Thymus (tissue), 11 donors: ENCODE data around the gene PRSS57. TPM values are rescaled to one million over a fixed set of nuclear protein-coding genes. Genes with fewer than 3 reads are reported as not detected.

Experiments
- DNase-seq, 9 donors: peaks; one replicate each; pipeline ENCODE4 v3.0.0-alpha.2; 2013; ENCODE audit warnings: low spot score in 9 of 9, low read depth in 6 of 9, missing footprints in 1 of 9
- H3K27ac ChIP-seq, 2 donors: one replicate each; pipeline ENCODE4 v1.5.1; 2013; ENCODE audit warnings: control low read depth in 1 of 2, low read depth in 1 of 2, low read length in 1 of 2, mild to moderate bottlenecking in 1 of 2, moderate library complexity in 1 of 2
- H3K27me3 ChIP-seq, 2 donors: one replicate each; pipeline ENCODE4 v1.5.1; 2013; ENCODE audit warnings: low read length in 1 of 2; ENCODE audit not compliant: control insufficient read depth in 2 of 2, insufficient read depth in 1 of 2
- H3K36me3 ChIP-seq, 2 donors: one replicate each; pipeline ENCODE4 v1.5.1; 2013; ENCODE audit warnings: low read length in 1 of 2, mild to moderate bottlenecking in 1 of 2, moderate library complexity in 1 of 2; ENCODE audit not compliant: control insufficient read depth in 2 of 2, insufficient read depth in 2 of 2
- H3K4me1 ChIP-seq, 2 donors: one replicate each; pipeline ENCODE4 v1.5.1; 2013; ENCODE audit warnings: low read length in 2 of 2; ENCODE audit not compliant: control insufficient read depth in 2 of 2, insufficient read depth in 2 of 2
- H3K4me3 ChIP-seq, 2 donors: one replicate each; pipeline ENCODE4 v1.5.1; 2013; ENCODE audit warnings: low read length in 2 of 2, control low read depth in 1 of 2, mild to moderate bottlenecking in 1 of 2
- H3K9me3 ChIP-seq, 2 donors: one replicate each; pipeline ENCODE4 v1.5.1; 2013; ENCODE audit warnings: low read length in 1 of 2, mild to moderate bottlenecking in 1 of 2; ENCODE audit not compliant: control insufficient read depth in 2 of 2, insufficient read depth in 1 of 2
- WGBS: extraction: QIAGEN DNeasy Blood & Tissue Kit; methylation state at CpG from one replicate; pipeline ENCODE4 v1.1.7; 2013; 5-methylcytosine and 5-hydroxymethylcytosine counted together
- polyA plus RNA-seq: library from polyadenylated mRNA; stranded (reverse); fragments of 200-250 nt; gene quantifications from one replicate; pipeline ENCODE4 v1.2.3, GENCODE V29; 2013
- total RNA-seq: library from RNA; stranded (reverse); fragments of 120-200 nt; gene quantifications from one replicate; pipeline ENCODE4 v1.2.4, GENCODE V29; 2013
- donor health status: healthy.

PRSS57 gene
- total and polyA plus RNA-seq, 2 donors: 1.1 to 8.5 TPM

- peaks cover 0 to 8% of the 10 kb centered on the region in 2 donors for H3K9me3 ChIP-seq
- H3K4me3 ChIP-seq: no peak overlapping the region
- DNase-seq: no peak
- H3K4me1 ChIP-seq: no peaks in the 10 kb centered on the region
- H3K27me3 ChIP-seq: no peaks in the 10 kb centered on the region
- no peaks in the 10 kb centered on the region for H3K36me3 ChIP-seq
- no peak overlapping the region for H3K27ac ChIP-seq
- 96% methylated on average over 11 of the region's 11 CpGs for WGBS
Measured at GRCh38 chr19:687569-688166, 7.6 kb downstream of the PRSS57 start.

GRCh38 chr19:686589-687297 lies 8.5 kb downstream of the PRSS57 start:
- H3K4me3 ChIP-seq: no peak overlapping the region
- peaks cover 0 to 8% of the 10 kb centered on the region in 2 donors for H3K9me3 ChIP-seq
- 83% methylated on average over 17 of the region's 17 CpGs for WGBS
- H3K4me1 ChIP-seq: peaks cover 0 to under 1% of the 10 kb centered on the region in 2 donors
- no peaks in the 10 kb centered on the region for H3K27me3 ChIP-seq
- no peaks in the 10 kb centered on the region for H3K36me3 ChIP-seq
- no peak overlapping the region for H3K27ac ChIP-seq
- DNase-seq: no peak

GRCh38 chr19:685454-685931 lies 9.8 kb downstream of the PRSS57 start:
- 92% methylated on average over 31 of the region's 31 CpGs for WGBS
- H3K27ac ChIP-seq: no peak overlapping the region
- H3K4me3 ChIP-seq: no peak overlapping the region
- peaks cover 3 to 10% of the 10 kb centered on the region in 2 donors for H3K4me1 ChIP-seq
- H3K9me3 ChIP-seq: peaks cover 0 to 11% of the 10 kb centered on the region in 2 donors
- H3K27me3 ChIP-seq: no peaks in the 10 kb centered on the region
- H3K36me3 ChIP-seq: no peaks in the 10 kb centered on the region
- no peak for DNase-seq

GRCh38 chr19:682678-683320 lies 12.5 kb downstream of the PRSS57 start:
- H3K4me3 ChIP-seq: no peak overlapping the region
- H3K36me3 ChIP-seq: no peaks in the 10 kb centered on the region
- peaks cover 5 to 20% of the 10 kb centered on the region in 2 donors for H3K4me1 ChIP-seq
- peaks cover 0 to 3% of the 10 kb centered on the region in 2 donors for H3K9me3 ChIP-seq
- peaks cover 5 to 20% of the 10 kb centered on the region in 2 donors for H3K27me3 ChIP-seq
- DNase-seq: no peak
- no peak overlapping the region for H3K27ac ChIP-seq
- WGBS: 95% methylated on average over 25 of the region's 25 CpGs

- peaks cover 5 to 20% of the 10 kb centered on the region in 2 donors for H3K4me1 ChIP-seq
- H3K36me3 ChIP-seq: no peaks in the 10 kb centered on the region
- peak overlapping the region in 1 of 2 donors; percentile 71 for H3K4me3 ChIP-seq
- H3K27me3 ChIP-seq: peaks cover 17 to 34% of the 10 kb centered on the region in 2 donors
- peak overlapping the region in 1 of 2 donors; percentile 86 for H3K27ac ChIP-seq
- 27% methylated on average over 54 of the region's 54 CpGs for WGBS
- peaks cover 0 to 3% of the 10 kb centered on the region in 2 donors for H3K9me3 ChIP-seq
- DNase-seq: peak in 2 of 9 donors; percentile 29 to 81
Measured at GRCh38 chr19:681029-682019, 13.9 kb downstream of the PRSS57 start.

GRCh38 chr19:680287-681028 lies 14.8 kb downstream of the PRSS57 start:
- under 1% methylated on average over 70 of the region's 70 CpGs for WGBS
- DNase-seq: peak; percentile 80 to 97 (median 92)
- H3K36me3 ChIP-seq: no peaks in the 10 kb centered on the region
- peaks cover 0 to 3% of the 10 kb centered on the region in 2 donors for H3K9me3 ChIP-seq
- peak overlapping the region; percentile 74 to 86 for H3K27ac ChIP-seq
- peaks cover 26 to 42% of the 10 kb centered on the region in 2 donors for H3K27me3 ChIP-seq
- peaks cover 5 to 20% of the 10 kb centered on the region in 2 donors for H3K4me1 ChIP-seq
- H3K4me3 ChIP-seq: peak overlapping the region; percentile 47 to 71

- peak overlapping the region; percentile 29 to 71 for H3K4me3 ChIP-seq
- H3K36me3 ChIP-seq: no peaks in the 10 kb centered on the region
- peaks cover 0 to 3% of the 10 kb centered on the region in 2 donors for H3K9me3 ChIP-seq
- peaks cover 5 to 20% of the 10 kb centered on the region in 2 donors for H3K4me1 ChIP-seq
- peak in 2 of 9 donors; percentile 18 to 39 for DNase-seq
- H3K27me3 ChIP-seq: peaks cover 33 to 50% of the 10 kb centered on the region in 2 donors
- 6% methylated on average over 69 of the region's 69 CpGs for WGBS
- H3K27ac ChIP-seq: peak overlapping the region in 1 of 2 donors; percentile 74
Measured at GRCh38 chr19:679418-680286, 15.6 kb downstream of the PRSS57 start.
